Esophagus mucosa (tissue), 1 donor: Measurements from ENCODE around the gene ZNF440. TPM values are rescaled to one million over a fixed set of nuclear protein-coding genes. Genes with fewer than 3 reads are reported as not detected.

Experiments used
- total RNA-seq: library from RNA; stranded (reverse); gene quantifications from one replicate; pipeline ENCODE4 v1.2.4, GENCODE V29; 2023
- donor health status: DM: yes; HTN: yes; CAD: no.

Gene ZNF440
- total RNA-seq, 1 donor from 2014 or later: 15.4 TPM

Other genes with a start within 250 kb of the ZNF440 start
- gene ACP5, start 236.6 kb upstream of the ZNF440 start, total RNA-seq: 34.6 TPM
- 4.1 TPM for gene ZNF627, start 216.8 kb upstream of the ZNF440 start, total RNA-seq
- gene ZNF823, start 75.3 kb upstream of the ZNF440 start, total RNA-seq: 8.4 TPM
- 2.2 TPM for gene ZNF441, start 47.3 kb upstream of the ZNF440 start, total RNA-seq
- gene ZNF491, start 15.8 kb upstream of the ZNF440 start, total RNA-seq: 0.20 TPM
- 0.84 TPM for gene ZNF439, start 34.5 kb downstream of the ZNF440 start, total RNA-seq
- 0.64 TPM for gene ZNF69, start 73.5 kb downstream of the ZNF440 start, total RNA-seq
- gene ZNF700, start 110.8 kb downstream of the ZNF440 start, total RNA-seq: 5.9 TPM
- gene ZNF763, start 150.8 kb downstream of the ZNF440 start, total RNA-seq: 0.96 TPM
- 4.0 TPM for gene ZNF433, start 221.4 kb downstream of the ZNF440 start, total RNA-seq
- 0.20 TPM for gene ZNF878, start 238.7 kb downstream of the ZNF440 start, total RNA-seq